GM12873 (cell line): ENCODE data around the gene MESP1.

Source experiments
- CTCF ChIP-seq: IDR thresholded peaks from 2 replicates; pipeline ENCODE4 v1.5.1; 2012; ENCODE audit warnings: low read depth, mild to moderate bottlenecking, moderate library complexity, low read length, control low read depth; ENCODE audit not compliant: insufficient read depth; ENCODE audit errors: missing control alignments

Gene MESP1

GRCh38 chr15:89777782-89778380, 26.8 kb upstream of the MESP1 start:
- no peak for TF ChIP-seq CTCF

GRCh38 chr15:89777073-89777751, 26.2 kb upstream of the MESP1 start:
- no peak for TF ChIP-seq CTCF

GRCh38 chr15:89776274-89777072, 25.4 kb upstream of the MESP1 start, which contains the start of gene MESP2:
MESP2 (plus strand) TSS chr15:89776332; CDS start chr15:89776358, 26 bp downstream.
- peak; percentile 32 for TF ChIP-seq CTCF

GRCh38 chr15:89775815-89776214, 24.8 kb upstream of the MESP1 start:
- no peak for TF ChIP-seq CTCF

- TF ChIP-seq CTCF = no peak
These were observed 23.4 kb upstream of the MESP1 start for GRCh38 chr15:89774492-89774891.

GRCh38 chr15:89772932-89773583, 22.0 kb upstream of the MESP1 start:
- peak; percentile 41 for TF ChIP-seq CTCF

GRCh38 chr15:89770041-89770440, 19.0 kb upstream of the MESP1 start:
- no peak for TF ChIP-seq CTCF
